HG02571 (cell line): ENCODE results near the gene CAMLG.
"Not testable (repeated sequence)": the region's sequence is repeated elsewhere in the genome, so short reads cannot be mapped to it uniquely, and the experiment has no call there.

Experiments
- ATAC-seq: cut with Tn5 transposase; IDR thresholded peaks from one replicate; pipeline ENCODE4 v1.9.1; 2021; ENCODE audit warnings: mild to moderate bottlenecking, moderate library complexity; ENCODE audit not compliant: unreplicated experiment

Gene CAMLG

DNA sequence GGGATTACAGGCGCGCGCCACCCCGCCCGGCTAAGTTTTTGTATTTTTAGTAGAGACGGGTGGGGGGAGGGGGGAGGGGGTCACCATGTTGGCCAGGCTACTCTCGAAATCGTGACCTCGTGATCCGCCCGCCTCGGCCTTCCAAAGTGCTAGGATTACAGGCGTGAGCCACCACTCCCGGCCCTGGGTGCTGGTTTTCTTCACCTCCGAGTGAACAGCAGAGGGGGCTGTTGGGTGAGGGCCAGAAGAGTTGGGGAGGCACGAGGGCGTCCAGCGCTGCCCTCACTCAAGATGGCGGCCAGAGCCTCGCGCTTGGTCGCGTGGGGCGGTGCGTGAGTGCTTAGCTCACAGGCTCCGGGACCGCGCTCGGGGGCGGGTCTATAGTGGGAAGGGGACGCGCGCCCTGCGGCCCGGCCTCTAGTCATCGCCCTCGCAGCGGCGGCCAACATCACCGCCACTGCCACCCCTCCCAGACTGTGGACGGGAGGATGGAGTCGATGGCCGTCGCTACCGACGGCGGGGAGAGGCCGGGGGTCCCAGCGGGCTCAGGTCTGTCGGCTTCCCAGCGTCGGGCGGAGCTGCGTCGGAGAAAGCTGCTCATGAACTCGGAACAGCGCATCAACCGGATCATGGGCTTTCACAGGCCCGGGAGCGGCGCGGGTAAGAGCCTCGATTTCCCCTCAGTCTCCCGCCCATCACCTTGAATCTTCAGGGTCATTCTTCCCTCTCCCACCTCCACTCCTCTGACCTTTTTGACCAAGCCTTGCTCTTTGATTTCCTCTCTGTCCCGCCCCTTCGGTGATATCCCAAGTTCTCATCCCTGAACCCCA is at the start of gene CAMLG:
CAMLG (plus strand) TSS at position 416 of the 830 bp plus-strand sequence; CDS start at position 489, 73 bp downstream.
- ATAC-seq, result peak; percentile 97

DNA sequence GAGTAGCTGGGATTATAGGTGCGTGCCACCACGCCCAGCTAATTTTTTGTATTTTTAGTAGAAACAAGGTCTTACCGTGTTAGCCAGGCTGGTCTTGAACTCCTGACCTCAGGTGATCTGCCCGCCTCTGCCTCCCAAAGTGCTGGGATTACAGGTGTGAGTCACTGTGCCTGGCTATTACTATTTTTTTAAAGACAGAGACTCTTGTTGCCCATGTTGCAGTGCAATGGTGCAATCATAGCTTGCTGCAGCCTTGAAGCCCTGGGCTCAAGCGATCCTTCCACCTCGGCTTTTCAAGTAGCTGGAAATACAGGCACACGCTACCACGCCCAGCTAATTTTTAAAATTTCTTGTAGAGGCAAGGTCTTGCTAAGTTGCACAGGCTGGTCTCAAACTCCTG is 48.2 kb upstream of the CAMLG start:
- not testable (repeated sequence) for ATAC-seq

GRCh38 chr5:134692722-134693121 is 45.6 kb upstream of the CAMLG start:
- ATAC-seq, result no peak

- no peak for ATAC-seq
Observed at GRCh38 chr5:134708301-134708700, 30.0 kb upstream of the CAMLG start.

DNA sequence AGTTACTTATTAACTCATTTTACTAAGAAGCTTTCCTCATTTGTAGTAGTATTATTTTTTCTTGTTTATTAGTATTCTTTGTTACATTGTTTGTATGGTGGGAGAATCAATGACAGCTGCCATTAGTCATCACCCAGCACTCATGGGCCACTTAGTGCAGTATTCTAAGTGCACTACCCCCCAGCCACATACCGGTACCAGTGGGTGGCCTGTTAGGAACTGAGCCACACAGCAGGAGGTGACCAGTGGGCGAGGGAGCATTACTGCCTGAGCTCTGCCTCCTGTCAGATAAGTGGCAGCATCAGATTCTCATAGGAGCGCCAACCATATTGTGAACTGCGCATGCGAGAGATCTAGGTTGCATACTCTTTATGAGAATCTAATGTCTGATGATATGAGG is 24.2 kb upstream of the CAMLG start:
- ATAC-seq, result no peak

- ATAC-seq, result no peak
Observed at GRCh38 chr5:134714541-134714940, 23.8 kb upstream of the CAMLG start.

GRCh38 chr5:134715466-134715865 is 22.9 kb upstream of the CAMLG start:
- not testable (repeated sequence) for ATAC-seq

DNA sequence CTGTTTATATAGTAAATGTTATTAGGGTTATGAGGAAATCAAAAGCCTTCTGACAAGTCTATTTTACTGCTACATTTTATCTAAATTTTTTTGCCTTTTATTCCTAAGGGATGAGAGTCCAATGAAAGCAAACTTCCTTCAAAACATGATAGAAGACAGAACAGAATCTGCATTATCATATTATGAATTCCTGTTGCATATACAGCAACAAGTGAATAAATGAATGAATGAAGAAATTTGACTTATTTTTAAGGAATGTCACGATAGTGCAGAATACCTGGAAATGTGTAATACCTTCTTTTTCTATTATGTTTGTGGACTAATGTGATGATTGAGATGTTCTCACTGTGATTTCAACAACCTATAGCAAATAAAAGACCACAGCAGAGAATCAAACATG is 13.5 kb upstream of the CAMLG start:
- ATAC-seq, result no peak

DNA sequence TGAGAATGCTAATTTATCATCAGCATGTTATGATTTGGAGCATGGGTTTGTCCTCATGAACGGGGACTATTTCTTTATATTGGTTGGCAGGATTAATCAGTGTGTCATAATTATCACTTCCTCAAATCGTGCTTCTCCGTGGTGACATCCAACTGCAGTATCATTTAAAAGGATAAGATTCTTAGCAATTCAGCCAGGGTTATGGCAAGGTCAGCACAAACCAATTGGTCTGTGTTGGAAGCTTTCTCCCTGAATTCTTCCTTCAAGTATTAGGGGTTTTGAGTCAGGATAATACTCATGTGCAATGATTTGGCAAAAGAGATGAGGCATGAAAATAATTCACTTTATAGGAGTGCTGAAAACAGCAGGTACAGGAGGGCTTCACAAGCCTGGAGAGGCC is 5.5 kb upstream of the CAMLG start:
- ATAC-seq, result no peak

DNA sequence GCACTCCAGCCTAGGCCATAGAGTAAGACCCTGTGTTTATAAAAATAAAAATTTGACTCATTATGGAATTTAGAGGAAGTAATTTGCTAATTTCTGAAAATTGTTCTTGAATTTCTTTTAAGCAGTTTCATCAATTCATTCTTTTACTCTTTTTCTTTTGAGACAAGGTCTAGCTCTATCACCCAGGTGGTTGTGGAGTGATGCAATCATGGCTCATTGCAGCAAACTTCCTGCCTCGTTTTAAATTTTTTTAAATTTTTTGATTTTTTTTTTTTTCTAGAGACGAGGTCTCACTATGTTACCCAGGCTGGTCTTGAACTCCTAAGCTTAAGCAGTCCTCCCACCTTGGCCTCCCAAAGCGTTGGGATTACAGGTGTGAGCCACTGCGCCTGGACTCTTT is 3.1 kb upstream of the CAMLG start:
- ATAC-seq, result no peak

DNA sequence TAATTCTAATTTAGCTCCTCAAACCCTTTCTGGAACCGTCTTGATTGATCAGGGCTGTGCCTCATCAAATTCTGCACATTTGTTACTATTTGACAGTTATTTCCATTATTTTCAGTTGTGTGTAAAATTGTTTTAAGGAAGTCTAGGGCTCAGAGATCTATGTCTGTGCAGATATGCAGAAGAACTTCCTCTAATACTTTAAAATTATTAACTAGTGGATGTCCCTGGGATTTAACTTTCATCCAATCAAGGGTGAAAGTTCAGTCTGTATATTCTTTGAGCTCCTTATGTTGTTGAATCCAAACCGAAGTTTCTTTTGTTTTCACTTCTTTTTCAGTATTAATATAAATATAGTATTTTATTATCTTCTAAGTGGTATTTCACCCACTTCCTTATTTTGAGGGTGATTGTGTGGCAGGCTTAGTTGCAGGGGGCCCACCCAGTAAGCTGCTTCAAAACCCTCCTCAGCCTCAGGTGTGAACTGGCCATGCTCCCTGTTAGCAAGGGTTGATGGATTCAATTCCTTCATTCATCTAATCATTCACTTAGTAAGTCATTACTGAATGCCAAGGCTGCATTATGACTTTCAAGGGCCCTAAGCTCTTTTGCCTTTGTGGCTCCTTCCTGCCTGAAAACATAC is 2.1 kb upstream of the CAMLG start:
- no peak for ATAC-seq

- no peak for ATAC-seq
Observed at GRCh38 chr5:134738963-134739661, 764 bp downstream of the CAMLG start.

- no peak for ATAC-seq
Observed at GRCh38 chr5:134741052-134741451, 2.7 kb downstream of the CAMLG start.

DNA sequence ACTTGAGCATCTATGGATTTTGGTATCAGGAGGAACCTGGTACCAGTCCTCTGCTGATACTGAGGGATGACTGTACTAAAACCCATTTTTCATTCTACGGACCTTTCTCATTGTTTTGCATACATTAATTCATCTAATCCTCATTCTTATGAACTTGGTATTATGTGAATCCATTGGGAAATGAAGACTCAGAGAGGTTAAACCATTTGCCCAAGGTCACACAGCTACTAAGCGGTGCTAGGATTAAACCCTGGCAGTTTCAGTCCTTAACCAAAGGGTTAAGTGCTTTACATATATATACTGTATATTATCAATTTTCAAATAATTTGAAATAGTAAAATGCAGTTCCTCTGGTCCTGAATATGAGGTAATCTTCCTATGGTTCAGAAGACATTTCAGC is 3.8 kb downstream of the CAMLG start:
- ATAC-seq, result no peak

GRCh38 chr5:134749415-134749814 is 11.1 kb downstream of the CAMLG start:
- ATAC-seq, result no peak

DNA sequence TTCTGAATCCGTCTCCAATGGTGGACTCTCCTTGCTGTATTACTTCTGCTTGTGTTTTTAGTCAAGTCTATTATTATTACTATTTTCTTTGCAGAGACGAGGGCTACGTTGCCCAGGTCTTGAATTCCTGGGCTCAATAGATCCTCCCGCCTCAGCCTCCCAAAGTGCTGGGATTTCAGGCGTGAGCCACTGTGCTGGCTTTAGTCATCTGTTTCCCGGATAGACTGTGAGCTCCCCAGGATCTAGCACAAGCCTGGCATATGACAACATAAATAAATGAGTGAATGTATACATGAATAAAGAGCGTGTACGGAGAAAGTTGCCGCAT is 19.8 kb downstream of the CAMLG start:
- ATAC-seq, result no peak

GRCh38 chr5:134758504-134759341 is 20.4 kb downstream of the CAMLG start, which contains the start of gene DDX46:
DDX46 (plus strand) TSS chr5:134758779; CDS start chr5:134758939, 160 bp downstream.
- ATAC-seq, result peak; percentile 97

GRCh38 chr5:134767528-134768291 is 29.4 kb downstream of the CAMLG start:
- ATAC-seq, result not testable (repeated sequence)

DNA sequence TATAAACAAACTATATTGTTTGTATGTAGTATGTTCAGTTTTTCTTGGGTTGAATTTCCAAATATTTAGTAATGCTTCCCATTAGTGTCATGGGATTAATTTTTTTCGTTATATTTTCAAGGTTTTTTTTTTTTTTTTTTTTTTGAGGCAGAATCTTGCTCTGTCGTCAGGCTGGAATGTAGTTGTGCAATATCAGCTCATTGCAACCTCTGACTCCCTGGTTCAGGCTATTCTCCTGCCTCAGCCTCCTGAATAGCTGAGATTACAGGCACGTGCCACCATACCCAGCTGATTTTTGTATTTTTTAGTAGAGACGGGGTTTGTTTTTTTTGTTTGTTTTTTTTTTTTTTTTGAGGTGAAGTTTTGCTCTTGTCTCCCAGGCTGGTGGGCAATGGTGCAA is 30.9 kb downstream of the CAMLG start:
- no peak for ATAC-seq

- no peak for ATAC-seq
Observed at GRCh38 chr5:134772461-134773125, 34.2 kb downstream of the CAMLG start.
